PFSK-1 (cell line): ENCODE measurements around the gene SMYD4.

Experiments used
- SIN3A ChIP-seq: IDR thresholded peaks from 2 replicates; pipeline ENCODE4 v1.6.1; 2012; ENCODE audit warnings: mild to moderate bottlenecking, low read length, moderate library complexity, borderline replicate concordance; ENCODE audit not compliant: insufficient read depth
- TAF1 ChIP-seq: IDR thresholded peaks from 2 replicates; pipeline ENCODE4 v1.6.1; 2012; ENCODE audit warnings: low read length, control low read depth, borderline replicate concordance; ENCODE audit not compliant: insufficient read depth

- TF ChIP-seq SIN3A, result no peak
- TF ChIP-seq TAF1, result no peak
These were observed 82.6 kb downstream of the SMYD4 start for GRCh38 chr17:1746975-1747543.
